Measurements from ENCODE around the gene C14orf132. TPM values are rescaled to one million over a fixed set of nuclear protein-coding genes. Genes with fewer than 3 reads are reported as not detected.

C14orf132 gene
- total and polyA plus RNA-seq, 2 donors (not counting 1 experiment from before 2014, with no cell fraction given) = 0.30 to 0.85 TPM

GRCh38 chr14:96090441-96091148 is 51.4 kb downstream of the C14orf132 start:
- Histone ChIP-seq H3K27ac (ENCODE audit: low read length in 2 of 2) (no peak overlapping the region), H3K36me3 (replicated peaks in 1 of 2; ENCODE audit: control extremely low read depth in 1 of 2, control insufficient read depth in 1 of 2, extremely low read depth in 1 of 2, insufficient read depth in 2 of 2, low read length in 1 of 2) (no peaks in the 10 kb centered on the region), H3K9ac (ENCODE audit: low read length) (no peak overlapping the region), H2AFZ (ENCODE audit: insufficient read depth, low read depth, low read length, poor library complexity, severe bottlenecking) (no peak overlapping the region), H3K4me2 (replicated peaks; ENCODE audit: low read depth, low read length, poor library complexity, severe bottlenecking) (no peak overlapping the region), H4K20me1 (ENCODE audit: control insufficient read depth, insufficient read depth, low read length, poor library complexity, severe bottlenecking) (no peaks in the 10 kb centered on the region), H3K9me3 (ENCODE audit: control extremely low read depth in 1 of 3, control insufficient read depth in 2 of 3, insufficient read depth in 1 of 3, low read length in 2 of 3) (peaks cover 0 to 3% (median 0%) of the 10 kb centered on the region in 3 donors), H3K4me3 (ENCODE audit: control extremely low read depth in 1 of 5, extremely low read depth in 1 of 5, insufficient read depth in 1 of 5, low read depth in 2 of 5, low read length in 4 of 5) (no peak overlapping the region), H3K4me1 (ENCODE audit: control insufficient read depth in 2 of 2, insufficient read depth in 2 of 2, low read length in 2 of 2) (no peaks in the 10 kb centered on the region), H3K27me3 (replicated peaks in 1 of 4; ENCODE audit: control extremely low read depth in 1 of 4, control insufficient read depth in 3 of 4, insufficient read depth in 4 of 4, low read length in 3 of 4) (peaks cover 0 to 8% (median 0%) of the 10 kb centered on the region in 4 experiments), H3K79me2 (ENCODE audit: control insufficient read depth, insufficient read depth, low read length) (no peaks in the 10 kb centered on the region)
- H3K9me3 Mint-ChIP-seq (ENCODE audit: insufficient read depth) = no peaks in the 10 kb centered on the region
- intact Hi-C loops (cut with micrococcal nuclease) = no loop called here
- ChIA-PET CTCF (no interaction called here), POLR2A (no interaction called here)
- 76% methylated on average over 10 of the region's 12 CpGs for WGBS (ENCODE audit: insufficient coverage)
- TF ChIP-seq EZH2 (IDR thresholded peaks at IDR 0.05; ENCODE audit: borderline replicate concordance, insufficient read depth, low read depth, low read length, poor library complexity, severe bottlenecking) = no peak
- TF ChIP-seq, protein P1, sequence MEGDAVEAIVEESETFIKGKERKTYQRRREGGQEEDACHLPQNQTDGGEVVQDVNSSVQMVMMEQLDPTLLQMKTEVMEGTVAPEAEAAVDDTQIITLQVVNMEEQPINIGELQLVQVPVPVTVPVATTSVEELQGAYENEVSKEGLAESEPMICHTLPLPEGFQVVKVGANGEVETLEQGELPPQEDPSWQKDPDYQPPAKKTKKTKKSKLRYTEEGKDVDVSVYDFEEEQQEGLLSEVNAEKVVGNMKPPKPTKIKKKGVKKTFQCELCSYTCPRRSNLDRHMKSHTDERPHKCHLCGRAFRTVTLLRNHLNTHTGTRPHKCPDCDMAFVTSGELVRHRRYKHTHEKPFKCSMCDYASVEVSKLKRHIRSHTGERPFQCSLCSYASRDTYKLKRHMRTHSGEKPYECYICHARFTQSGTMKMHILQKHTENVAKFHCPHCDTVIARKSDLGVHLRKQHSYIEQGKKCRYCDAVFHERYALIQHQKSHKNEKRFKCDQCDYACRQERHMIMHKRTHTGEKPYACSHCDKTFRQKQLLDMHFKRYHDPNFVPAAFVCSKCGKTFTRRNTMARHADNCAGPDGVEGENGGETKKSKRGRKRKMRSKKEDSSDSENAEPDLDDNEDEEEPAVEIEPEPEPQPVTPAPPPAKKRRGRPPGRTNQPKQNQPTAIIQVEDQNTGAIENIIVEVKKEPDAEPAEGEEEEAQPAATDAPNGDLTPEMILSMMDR (IDR thresholded peaks at IDR 0.05) = no peak
- H3K27me3 Mint-ChIP-seq = peaks cover 4% of the 10 kb centered on the region
- no peak overlapping the region for H3K27ac Mint-ChIP-seq
- no peak for ATAC-seq (ENCODE audit: low read depth)
- no peak overlapping the region for H3K4me3 Mint-ChIP-seq
- DNase-seq = no peak
- no peaks in the 10 kb centered on the region for H3K4me1 Mint-ChIP-seq

DNA sequence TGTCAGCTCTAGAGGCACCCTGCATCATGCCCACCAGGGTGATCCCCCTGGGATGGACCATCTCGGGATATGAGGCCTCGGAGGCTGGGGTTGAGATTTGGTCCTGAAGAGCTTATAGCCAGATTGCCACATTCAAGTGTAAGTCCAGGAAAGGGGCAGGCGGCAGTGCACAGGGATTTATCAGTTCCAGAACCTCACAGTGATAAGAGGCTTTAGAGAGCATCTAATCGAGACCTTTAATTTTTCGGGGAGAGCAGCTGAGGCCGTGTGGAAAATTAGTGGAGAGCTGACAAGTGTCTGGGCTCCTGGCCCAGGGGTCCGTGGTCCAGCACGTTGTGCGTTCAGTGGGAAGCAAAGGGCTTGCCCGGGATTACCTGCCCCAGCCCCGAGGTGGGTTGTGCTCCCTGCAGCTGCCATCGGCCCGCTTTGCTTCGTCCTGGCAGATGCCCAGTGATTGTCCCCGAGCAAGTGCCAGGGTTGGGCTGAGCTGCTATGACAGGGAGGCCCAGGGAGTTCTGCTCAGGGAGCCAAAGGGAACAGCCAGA is 52.1 kb downstream of the C14orf132 start:
- Mint-ChIP-seq H3K4me3 (no peak overlapping the region), H3K27ac (no peak overlapping the region), H3K9me3 (ENCODE audit: insufficient read depth) (no peaks in the 10 kb centered on the region), H3K27me3 (peaks cover 4% of the 10 kb centered on the region), H3K4me1 (no peaks in the 10 kb centered on the region)
- 85% methylated on average over 14 of the region's 15 CpGs for WGBS (ENCODE audit: insufficient coverage)
- H3K36me3 ChIP-seq (replicated peaks in 1 of 2; ENCODE audit: control extremely low read depth in 1 of 2, control insufficient read depth in 1 of 2, extremely low read depth in 1 of 2, insufficient read depth in 2 of 2, low read length in 1 of 2) = no peaks in the 10 kb centered on the region
- no peak overlapping the region for H3K4me2 ChIP-seq (replicated peaks; ENCODE audit: low read depth, low read length, poor library complexity, severe bottlenecking)
- no peak for DNase-seq
- no peak overlapping the region for H3K27ac ChIP-seq (ENCODE audit: low read length in 2 of 2)
- H4K20me1 ChIP-seq (ENCODE audit: control insufficient read depth, insufficient read depth, low read length, poor library complexity, severe bottlenecking) = no peaks in the 10 kb centered on the region
- H3K27me3 ChIP-seq (replicated peaks in 1 of 4; ENCODE audit: control extremely low read depth in 1 of 4, control insufficient read depth in 3 of 4, insufficient read depth in 4 of 4, low read length in 3 of 4) = peaks cover 0 to 8% (median 0%) of the 10 kb centered on the region in 4 experiments
- H3K4me3 ChIP-seq (ENCODE audit: control extremely low read depth in 1 of 5, extremely low read depth in 1 of 5, insufficient read depth in 1 of 5, low read depth in 2 of 5, low read length in 4 of 5) = no peak overlapping the region
- no peak for ATAC-seq (ENCODE audit: low read depth)
- ChIA-PET POLR2A (no interaction called here), CTCF (no interaction called here)
- H3K9ac ChIP-seq (ENCODE audit: low read length) = no peak overlapping the region
- no peak for TF ChIP-seq EZH2 (IDR thresholded peaks at IDR 0.05; ENCODE audit: borderline replicate concordance, insufficient read depth, low read depth, low read length, poor library complexity, severe bottlenecking)
- TF ChIP-seq, protein P1 (IDR thresholded peaks at IDR 0.05) = no peak
- peaks cover 0 to 3% (median 0%) of the 10 kb centered on the region in 3 donors for H3K9me3 ChIP-seq (ENCODE audit: control extremely low read depth in 1 of 3, control insufficient read depth in 2 of 3, insufficient read depth in 1 of 3, low read length in 2 of 3)
- no peaks in the 10 kb centered on the region for H3K79me2 ChIP-seq (ENCODE audit: control insufficient read depth, insufficient read depth, low read length)
- intact Hi-C loops (cut with micrococcal nuclease) = no loop called here
- H3K4me1 ChIP-seq (ENCODE audit: control insufficient read depth in 2 of 2, insufficient read depth in 2 of 2, low read length in 2 of 2) = no peaks in the 10 kb centered on the region
- no peak overlapping the region for H2AFZ ChIP-seq (ENCODE audit: insufficient read depth, low read depth, low read length, poor library complexity, severe bottlenecking)

Data from B cell (primary cell).